T-helper 2 cell (primary cell): ENCODE measurements around the gene TPSB2.

Experiments
- DNase-seq, 5 experiments: peaks; one replicate each; pipeline versions ENCODE4 v3.0.0 to v3.0.0-alpha.2; 2012 to 2022

TPSB2 gene

GRCh38 chr16:1181404-1182315, 48.3 kb downstream of the TPSB2 start:
- no peak for DNase-seq

GRCh38 chr16:1180549-1181403, 49.2 kb downstream of the TPSB2 start:
- DNase-seq, result no peak
